Endothelial cell of umbilical vein (primary cell): ENCODE measurements around the gene SCAMP1. TPM values are rescaled to one million over a fixed set of nuclear protein-coding genes. Genes with fewer than 3 reads are reported as not detected.

Experiments
- BruUV-seq: library from RNA; stranded (reverse); fragments of 400-500 nt; replicated peaks from 2 replicates; lab custom pipeline; 2021; lab: Mats Ljungman, UMichigan
- CTCF ChIA-PET: fragments of 300-600, 350-600 bp; sonication (Branson Sonifier 250); formaldehyde crosslinking; loops from one replicate; lab custom pipeline; 2021; ENCODE audit warnings: antibody characterized with exemption, inconsistent platforms; lab: Charles Lee
- POLR2A ChIA-PET: fragments of 300-600, 350-600 bp; sonication (Branson Sonifier 250); formaldehyde crosslinking; loops from one replicate; lab custom pipeline; 2021; ENCODE audit warnings: antibody characterized with exemption, inconsistent platforms; lab: Charles Lee
- DNase-seq: peaks from one replicate; pipeline ENCODE4 v3.0.0-alpha.2; 2011; ENCODE audit warnings: low read depth, low spot score
- FAIRE-seq: peaks from 2 replicates; lab custom pipeline; 2011; peaks lifted over from hg19 to GRCh38; lab: Jason Lieb, UNC
- H2AFZ ChIP-seq: 2 replicates; pipeline ENCODE4 v1.6.0; 2012; ENCODE audit warnings: low read depth, low read length, control low read depth, inconsistent platforms
- H3K27ac ChIP-seq: 2 replicates; pipeline ENCODE4 v1.5.1; 2011; ENCODE audit warnings: low read depth, mild to moderate bottlenecking, control low read depth, low read length, moderate library complexity; ENCODE audit not compliant: insufficient read depth
- H3K27me3 ChIP-seq, 2 experiments: 2 replicates each; pipeline versions ENCODE4 v1.6.0 to v1.6.1; 2011; ENCODE audit warnings: low read length in 2 of 2, mixed read lengths in 1 of 2; ENCODE audit not compliant: control insufficient read depth in 2 of 2, insufficient read depth in 2 of 2
- H3K36me3 ChIP-seq, 2 experiments: 2 replicates in 1 of 2; 3 replicates in 1 of 2; pipeline ENCODE4 v1.5.1; 2011; ENCODE audit warnings: low read length in 2 of 2, mild to moderate bottlenecking in 1 of 2, moderate library complexity in 1 of 2; ENCODE audit not compliant: control insufficient read depth in 2 of 2, insufficient read depth in 2 of 2; ENCODE audit errors: extremely low read depth in 1 of 2
- H3K4me1 ChIP-seq: 3 replicates; pipeline ENCODE4 v1.5.1; 2011; ENCODE audit warnings: mild to moderate bottlenecking, low read length; ENCODE audit not compliant: control insufficient read depth, insufficient read depth; ENCODE audit errors: extremely low read depth
- H3K4me2 ChIP-seq: 2 replicates; pipeline ENCODE4 v1.6.1; 2011; ENCODE audit warnings: low read length, control low read depth, mixed read lengths; ENCODE audit not compliant: insufficient read depth
- H3K4me3 ChIP-seq, 3 experiments: fragments of 200-600 bp in 1 of 3; sonication (generic), shearing (Covaris generic) in 1 of 3; replicated peaks in 1 of 3; 2 replicates each; pipeline ENCODE4 v1.5.1; 2011 to 2016; ENCODE audit warnings: control low read depth in 3 of 3, low read length in 3 of 3, mild to moderate bottlenecking in 2 of 3, inconsistent platforms in 1 of 3, low read depth in 1 of 3, moderate library complexity in 1 of 3; ENCODE audit not compliant: insufficient read depth in 1 of 3
- H3K79me2 ChIP-seq: 2 replicates; pipeline ENCODE4 v1.6.0; 2012; ENCODE audit warnings: low read length, inconsistent platforms; ENCODE audit not compliant: control insufficient read depth, insufficient read depth
- H3K9ac ChIP-seq: replicated peaks from 2 replicates; pipeline ENCODE3; 2011; ENCODE audit warnings: low read length, control low read depth; ENCODE audit not compliant: insufficient read depth; ENCODE audit errors: extremely low read depth
- H3K9me1 ChIP-seq: replicated peaks from 3 replicates; pipeline ENCODE4 v1.6.0; 2011; ENCODE audit warnings: mild to moderate bottlenecking, low read length; ENCODE audit not compliant: control insufficient read depth, insufficient read depth; ENCODE audit errors: extremely low read depth
- H3K9me3 ChIP-seq: replicated peaks from 2 replicates; pipeline ENCODE4 v1.5.1; 2012; ENCODE audit warnings: low read length, inconsistent platforms; ENCODE audit not compliant: control insufficient read depth, insufficient read depth
- H4K20me1 ChIP-seq: replicated peaks from 2 replicates; pipeline ENCODE3; 2011; ENCODE audit warnings: mild to moderate bottlenecking, low read length; ENCODE audit not compliant: control insufficient read depth, insufficient read depth; ENCODE audit errors: extremely low read depth
- CTCF ChIP-seq, 2 donors: IDR thresholded peaks; 1 replicate in 1 of 2; 2 replicates in 1 of 2; pipeline ENCODE4 v1.5.1; 2011; ENCODE audit warnings: low read length in 2 of 2, mild to moderate bottlenecking in 2 of 2, moderate library complexity in 2 of 2, control low read depth in 1 of 2, inconsistent platforms in 1 of 2, low read depth in 1 of 2; ENCODE audit not compliant: insufficient read depth in 1 of 2; ENCODE audit errors: extremely low read depth in 1 of 2
- EZH2 ChIP-seq: IDR thresholded peaks from 2 replicates; pipeline ENCODE4 v1.6.1; 2012; ENCODE audit warnings: borderline replicate concordance, low read depth, mild to moderate bottlenecking, moderate library complexity, low read length, inconsistent platforms; ENCODE audit not compliant: severe bottlenecking
- FOS ChIP-seq: IDR thresholded peaks from 2 replicates; pipeline ENCODE4 v1.6.1; 2011; ENCODE audit warnings: mild to moderate bottlenecking, low read length, moderate library complexity, borderline replicate concordance; ENCODE audit not compliant: insufficient read depth
- GATA2 ChIP-seq: IDR thresholded peaks from 2 replicates; pipeline ENCODE4 v1.7.0; 2011; ENCODE audit warnings: low read depth, mild to moderate bottlenecking, moderate library complexity, mixed read lengths, low read length; ENCODE audit not compliant: insufficient read length, insufficient read depth
- JUN ChIP-seq: IDR thresholded peaks from 2 replicates; pipeline ENCODE4 v1.6.1; 2011; ENCODE audit warnings: borderline replicate concordance, low read depth; ENCODE audit not compliant: insufficient read length, insufficient read depth
- MAX ChIP-seq: IDR thresholded peaks from 2 replicates; pipeline ENCODE4 v1.6.1; 2011; ENCODE audit not compliant: insufficient read depth, insufficient read length
- MYC ChIP-seq: IDR thresholded peaks from one replicate; pipeline ENCODE4 v1.6.1; 2011; ENCODE audit warnings: mild to moderate bottlenecking, low read depth, low read length
- POLR2A ChIP-seq: IDR thresholded peaks from 2 replicates; pipeline ENCODE4 v1.6.1; 2012; ENCODE audit warnings: low read depth, mild to moderate bottlenecking, control low read depth, low read length
- POLR2AphosphoS5 ChIP-seq: IDR thresholded peaks from 2 replicates; pipeline ENCODE4 v1.6.1; 2012; ENCODE audit warnings: low read depth, mild to moderate bottlenecking, control low read depth, low read length, moderate library complexity; ENCODE audit not compliant: insufficient read depth
- dilution Hi-C: fragments of 300-500 bp; cut with MboI; formaldehyde crosslinking; loops from one replicate; pipeline ENCODE4 v1.15.0; 2019; ENCODE audit warnings: low sequenced_read_pairs; ENCODE audit not compliant: extremely low pct_ligation_motif_present
- intact Hi-C: fragments of 100-400 bp; cut with micrococcal nuclease; formaldehyde crosslinking; loops from one replicate; pipeline ENCODE4 v1.10.0; 2022
- polyA plus RNA-seq, 4 experiments: library from polyadenylated mRNA; depleted of rRNA in 3 of 4; stranded (reverse) in 3 of 4; unstranded in 1 of 4; fragments of >200 nt; gene quantifications; 2 replicates each; pipeline versions ENCODE4 v1.2.1 to v1.2.3, GENCODE V29; 2011 to 2012; ENCODE audit warnings: missing spikeins in 1 of 4
- total RNA-seq: library from RNA; stranded (reverse); gene quantifications from 2 replicates; pipeline ENCODE4 v1.2.3, GENCODE V29; 2021

The SCAMP1 gene
- total and polyA plus RNA-seq, 2 donors (not counting 3 experiments of a cell fraction or from before 2014, with no cell fraction given), result 13.7 to 29.0 TPM

- no peak for DNase-seq
- Histone ChIP-seq H3K36me3 (peaks cover 0 to 2% of the 10 kb centered on the region in 2 experiments), H3K9ac (no peak overlapping the region), H3K4me3 (no peak overlapping the region), H2AFZ (no peak overlapping the region), H3K4me2 (no peak overlapping the region), H4K20me1 (no peaks in the 10 kb centered on the region), H3K79me2 (no peaks in the 10 kb centered on the region), H3K9me3 (no peaks in the 10 kb centered on the region), H3K9me1 (no peaks in the 10 kb centered on the region), H3K27ac (no peak overlapping the region), H3K27me3 (no peaks in the 10 kb centered on the region), H3K4me1 (peaks cover 29% of the 10 kb centered on the region)
- ChIA-PET POLR2A (no interaction called here), CTCF (interaction anchor here (1.6 to 6.4 kb wide), 2 partner anchors 10 to 19 kb away, joined by 5 to 26 read pairs; no protein-coding TSS in a partner anchor)
- FAIRE-seq, result no peak
- no TSS peak for BruUV-seq
- dilution Hi-C loops (no loop called here), intact Hi-C loops (no loop called here)
- TF ChIP-seq FOS, result peak; percentile 11
- TF ChIP-seq JUN, result no peak
- no peak for TF ChIP-seq GATA2
- TF ChIP-seq POLR2A, result no peak
Measured at GRCh38 chr5:78514427-78515330, 154.3 kb downstream of the SCAMP1 start.

GRCh38 chr5:78515670-78516069, 155.3 kb downstream of the SCAMP1 start:
- dilution Hi-C loops, result no loop called here
- H2AFZ ChIP-seq, result no peak overlapping the region
- H3K4me3 ChIP-seq, result no peak overlapping the region
- no peaks in the 10 kb centered on the region for H3K79me2 ChIP-seq
- intact Hi-C loops, result no loop called here
- FAIRE-seq (no peak), DNase-seq (no peak)
- H3K9me3 ChIP-seq, result no peaks in the 10 kb centered on the region
- POLR2A ChIA-PET, result no interaction called here
- no peak overlapping the region for H3K27ac ChIP-seq
- no peak overlapping the region for H3K9ac ChIP-seq
- no peak overlapping the region for H3K4me2 ChIP-seq
- H4K20me1 ChIP-seq, result no peaks in the 10 kb centered on the region
- H3K36me3 ChIP-seq, result peaks cover 0 to 2% of the 10 kb centered on the region in 2 experiments
- CTCF ChIA-PET, result interaction anchor here (1.6 to 6.4 kb wide), 2 partner anchors 11 to 18 kb away, joined by 5 to 26 read pairs; no protein-coding TSS in a partner anchor
- no peaks in the 10 kb centered on the region for H3K27me3 ChIP-seq
- H3K4me1 ChIP-seq, result peaks cover 20% of the 10 kb centered on the region
- H3K9me1 ChIP-seq, result no peaks in the 10 kb centered on the region
- no TSS peak for BruUV-seq
- no peak for TF ChIP-seq GATA2
- no peak for TF ChIP-seq POLR2AphosphoS5
- TF ChIP-seq EZH2, result no peak
- no peak for TF ChIP-seq MAX
- no peak for TF ChIP-seq FOS
- TF ChIP-seq POLR2A, result no peak
- TF ChIP-seq JUN, result no peak
- TF ChIP-seq CTCF (IDR thresholded peaks at IDR 0.05; ENCODE audit: extremely low read depth in 1 of 2, insufficient read depth in 1 of 2, low read depth in 1 of 2, low read length in 2 of 2), result no peak
- no peak for TF ChIP-seq MYC
